ENCODE measurements around the gene PIGL.

PIGL gene

GRCh38 chr17:16346721-16347271 is 129.8 kb downstream of the PIGL start:
- TF ChIP-seq GATA2 (IDR thresholded peaks at IDR 0.05; ENCODE audit: low read depth, low read length), result no peak
- TF ChIP-seq GATA3 (IDR thresholded peaks at IDR 0.05; ENCODE audit: low read depth, low read length), result no peak

GRCh38 chr17:16348586-16348985 is 131.6 kb downstream of the PIGL start:
- no peak for TF ChIP-seq GATA2 (IDR thresholded peaks at IDR 0.05; ENCODE audit: low read depth, low read length)
- TF ChIP-seq GATA3 (IDR thresholded peaks at IDR 0.05; ENCODE audit: low read depth, low read length), result no peak

- no peak for TF ChIP-seq GATA2 (IDR thresholded peaks at IDR 0.05; ENCODE audit: low read depth, low read length)
- TF ChIP-seq GATA3 (IDR thresholded peaks at IDR 0.05; ENCODE audit: low read depth, low read length), result no peak
Measured at GRCh38 chr17:16349431-16349830, 132.4 kb downstream of the PIGL start.

- TF ChIP-seq GATA3 (IDR thresholded peaks at IDR 0.05; ENCODE audit: low read depth, low read length) (no peak), GATA2 (IDR thresholded peaks at IDR 0.05; ENCODE audit: low read depth, low read length) (no peak)
Measured at GRCh38 chr17:16351831-16352230, 134.8 kb downstream of the PIGL start.

- TF ChIP-seq GATA2 (IDR thresholded peaks at IDR 0.05; ENCODE audit: low read depth, low read length) (no peak), GATA3 (IDR thresholded peaks at IDR 0.05; ENCODE audit: low read depth, low read length) (no peak)
Measured at GRCh38 chr17:16352303-16352666, 135.3 kb downstream of the PIGL start.

- TF ChIP-seq GATA3 (IDR thresholded peaks at IDR 0.05; ENCODE audit: low read depth, low read length) (no peak), GATA2 (IDR thresholded peaks at IDR 0.05; ENCODE audit: low read depth, low read length) (no peak)
Measured at GRCh38 chr17:16352667-16353316, 135.8 kb downstream of the PIGL start.

GRCh38 chr17:16353317-16354174 is 136.5 kb downstream of the PIGL start, which contains the start of gene CENPV:
CENPV (minus strand) TSS chr17:16353469; CDS start chr17:16353436, 33 bp downstream.
- TF ChIP-seq GATA2 (IDR thresholded peaks at IDR 0.05; ENCODE audit: low read depth, low read length) (no peak), GATA3 (IDR thresholded peaks at IDR 0.05; ENCODE audit: low read depth, low read length) (no peak)

GRCh38 chr17:16354585-16354984 is 137.6 kb downstream of the PIGL start:
- TF ChIP-seq GATA3 (IDR thresholded peaks at IDR 0.05; ENCODE audit: low read depth, low read length) (no peak), GATA2 (IDR thresholded peaks at IDR 0.05; ENCODE audit: low read depth, low read length) (no peak)

GRCh38 chr17:16358394-16358793 is 141.4 kb downstream of the PIGL start:
- no peak for TF ChIP-seq GATA2 (IDR thresholded peaks at IDR 0.05; ENCODE audit: low read depth, low read length)
- TF ChIP-seq GATA3 (IDR thresholded peaks at IDR 0.05; ENCODE audit: low read depth, low read length), result no peak

- TF ChIP-seq GATA3 (IDR thresholded peaks at IDR 0.05; ENCODE audit: low read depth, low read length) (no peak), GATA2 (IDR thresholded peaks at IDR 0.05; ENCODE audit: low read depth, low read length) (no peak)
Measured at GRCh38 chr17:16361874-16362273, 144.9 kb downstream of the PIGL start.

GRCh38 chr17:16363749-16364536 is 146.9 kb downstream of the PIGL start:
- TF ChIP-seq GATA2 (IDR thresholded peaks at IDR 0.05; ENCODE audit: low read depth, low read length), result no peak
- no peak for TF ChIP-seq GATA3 (IDR thresholded peaks at IDR 0.05; ENCODE audit: low read depth, low read length)

- TF ChIP-seq GATA3 (IDR thresholded peaks at IDR 0.05; ENCODE audit: low read depth, low read length) (no peak), GATA2 (IDR thresholded peaks at IDR 0.05; ENCODE audit: low read depth, low read length) (no peak)
Measured at GRCh38 chr17:16364625-16365024, 147.6 kb downstream of the PIGL start.

- TF ChIP-seq GATA3 (IDR thresholded peaks at IDR 0.05; ENCODE audit: low read depth, low read length) (no peak), GATA2 (IDR thresholded peaks at IDR 0.05; ENCODE audit: low read depth, low read length) (no peak)
Measured at GRCh38 chr17:16371742-16372141, 154.7 kb downstream of the PIGL start.
